Left hindlimb (tissue), 1 donor: Measurements from ENCODE around the gene WDR83.
"Not testable (repeated sequence)": the region's sequence is repeated elsewhere in the genome, so short reads cannot be mapped to it uniquely, and the experiment has no call there.

Source experiments
- DNase-seq: peaks from one replicate; pipeline ENCODE4 v3.0.0-alpha.2; 2018

Gene WDR83, protein sequence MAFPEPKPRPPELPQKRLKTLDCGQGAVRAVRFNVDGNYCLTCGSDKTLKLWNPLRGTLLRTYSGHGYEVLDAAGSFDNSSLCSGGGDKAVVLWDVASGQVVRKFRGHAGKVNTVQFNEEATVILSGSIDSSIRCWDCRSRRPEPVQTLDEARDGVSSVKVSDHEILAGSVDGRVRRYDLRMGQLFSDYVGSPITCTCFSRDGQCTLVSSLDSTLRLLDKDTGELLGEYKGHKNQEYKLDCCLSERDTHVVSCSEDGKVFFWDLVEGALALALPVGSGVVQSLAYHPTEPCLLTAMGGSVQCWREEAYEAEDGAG

DNA sequence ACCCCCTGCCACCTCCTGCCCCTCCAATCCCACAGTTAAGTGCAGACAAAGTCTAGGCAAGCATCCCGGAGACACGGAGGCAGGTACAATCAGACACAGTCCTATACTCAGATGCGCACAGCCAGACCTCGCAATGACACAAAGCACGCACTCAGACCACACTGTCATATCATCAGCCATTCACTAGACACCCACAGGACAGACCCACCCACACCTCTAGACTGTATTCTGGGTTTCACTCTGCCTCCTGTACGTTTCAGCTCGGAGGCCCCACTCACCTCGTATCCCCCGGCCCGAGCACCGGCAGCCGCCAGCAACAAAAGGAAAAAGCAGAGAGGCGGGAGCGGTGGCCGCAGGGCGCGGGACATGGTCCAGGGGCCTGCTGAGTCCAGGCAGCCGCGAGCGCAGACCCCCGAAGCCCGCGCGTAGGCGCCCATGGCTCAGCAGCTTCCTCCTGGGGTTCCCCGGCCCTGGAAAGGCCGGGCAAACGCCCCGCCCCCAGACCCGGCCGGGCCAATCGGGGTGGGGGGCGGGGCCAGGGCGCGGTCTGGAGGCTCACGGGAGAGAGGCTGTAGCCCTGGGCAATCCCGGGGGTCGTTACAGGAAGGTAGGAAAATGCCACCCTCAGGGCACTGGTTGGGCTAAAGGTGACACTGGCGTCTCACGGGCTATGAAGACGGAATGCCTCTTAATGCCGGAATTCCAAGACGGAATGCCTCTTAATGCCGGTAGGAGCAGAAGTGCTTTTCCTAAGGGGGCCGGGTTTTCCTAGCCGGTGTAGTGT, at the start of gene WDR83, which contains the start of gene MAN2B1:
Gene WDR83 (plus strand): TSS at position 543 of the 784 bp plus-strand sequence. CDS start 2,984 bp downstream, outside the sequence.
Gene MAN2B1 (minus strand): TSS at position 478 of the 784 bp plus-strand sequence. CDS start 41 bp downstream, at position 437.
- peak; percentile 84 for DNase-seq

- no peak for DNase-seq
Measured at GRCh38 chr19:12617646-12618045, 49.0 kb upstream of the WDR83 start.

DNA sequence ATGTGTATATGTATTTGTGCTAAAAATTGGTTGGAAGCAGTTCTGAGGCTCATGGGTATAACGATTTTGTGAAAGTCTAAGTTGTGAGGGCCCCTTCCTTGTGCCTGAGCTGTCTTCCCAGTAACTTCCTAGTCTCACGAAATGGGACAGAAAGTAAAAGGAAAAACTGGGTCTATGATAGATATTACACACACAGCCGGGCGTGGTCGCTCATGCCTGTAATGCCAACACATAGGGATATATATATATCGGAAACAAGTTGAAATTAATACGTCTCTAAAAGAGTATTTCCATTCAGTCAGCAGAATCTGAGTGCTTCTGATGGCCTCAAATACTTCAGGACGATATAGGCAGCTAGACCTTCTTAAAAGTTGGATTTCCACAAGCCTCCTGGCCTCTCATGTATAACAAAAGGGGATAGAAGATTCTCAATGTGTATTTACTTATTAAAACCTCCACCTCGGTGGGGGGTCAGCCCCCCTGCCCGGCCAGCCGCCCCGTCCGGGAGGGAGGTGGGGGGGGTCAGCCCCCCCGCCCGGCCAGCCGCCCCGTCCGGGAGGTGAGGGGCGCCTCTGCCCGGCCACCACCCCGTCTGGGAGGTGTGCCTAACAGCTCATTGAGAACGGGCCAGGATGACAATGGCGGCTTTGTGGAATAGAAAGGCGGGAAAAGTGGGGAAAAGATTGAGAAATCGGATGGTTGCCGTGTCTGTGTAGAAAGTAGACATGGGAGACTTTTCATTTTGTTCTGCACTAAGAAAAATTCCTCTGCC, 45.2 kb upstream of the WDR83 start:
- not testable (repeated sequence) for DNase-seq

- DNase-seq: no peak
Measured at GRCh38 chr19:12623361-12624031, 43.1 kb upstream of the WDR83 start.

GRCh38 chr19:12626958-12627357, 39.6 kb upstream of the WDR83 start:
- DNase-seq: no peak

DNA sequence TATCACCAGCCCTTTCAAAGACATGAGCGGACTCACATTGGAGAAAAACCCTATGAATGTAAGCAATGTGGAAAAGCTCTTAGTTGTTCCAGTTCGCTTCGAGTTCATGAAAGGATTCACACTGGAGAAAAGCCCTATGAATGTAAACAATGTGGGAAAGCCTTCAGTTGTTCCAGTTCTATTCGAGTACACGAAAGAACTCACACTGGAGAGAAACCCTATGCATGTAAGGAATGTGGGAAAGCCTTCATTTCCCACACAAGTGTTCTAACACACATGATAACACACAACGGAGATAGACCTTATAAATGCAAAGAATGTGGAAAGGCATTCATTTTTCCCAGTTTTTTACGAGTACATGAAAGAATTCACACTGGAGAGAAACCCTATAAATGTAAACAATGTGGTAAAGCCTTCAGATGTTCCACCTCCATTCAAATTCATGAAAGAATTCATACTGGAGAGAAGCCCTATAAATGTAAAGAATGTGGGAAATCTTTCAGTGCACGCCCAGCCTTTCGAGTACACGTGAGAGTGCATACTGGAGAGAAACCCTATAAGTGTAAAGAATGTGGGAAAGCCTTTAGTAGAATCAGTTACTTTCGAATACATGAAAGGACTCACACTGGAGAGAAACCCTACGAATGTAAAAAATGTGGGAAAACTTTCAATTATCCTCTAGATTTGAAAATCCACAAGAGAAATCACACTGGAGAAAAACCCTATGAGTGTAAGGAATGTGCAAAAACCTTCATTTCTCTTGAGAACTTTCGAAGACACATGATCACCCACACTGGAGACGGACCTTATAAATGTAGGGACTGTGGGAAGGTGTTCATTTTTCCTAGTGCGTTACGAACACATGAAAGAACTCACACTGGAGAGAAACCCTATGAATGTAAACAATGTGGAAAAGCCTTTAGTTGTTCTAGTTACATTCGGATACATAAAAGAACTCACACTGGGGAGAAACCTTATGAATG, 38.3 kb upstream of the WDR83 start:
- DNase-seq: no peak

DNA sequence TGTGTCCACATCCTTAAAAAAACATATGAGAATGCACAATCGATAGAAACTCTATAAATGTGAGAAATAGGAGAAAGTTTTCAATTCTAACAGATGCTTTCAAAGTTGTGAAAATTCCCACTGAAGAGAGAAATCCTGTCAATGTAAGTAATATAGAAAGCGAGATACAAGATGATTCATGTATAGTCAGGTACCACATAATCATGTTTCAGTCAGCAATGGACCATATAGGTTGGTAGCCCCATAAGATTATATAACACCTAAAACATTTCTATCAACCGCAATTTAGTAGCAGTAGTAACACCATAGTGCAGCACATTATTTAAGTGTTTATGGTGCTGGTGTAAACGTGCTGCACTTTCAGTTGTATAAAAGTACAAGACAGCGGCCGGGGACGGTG, 37.4 kb upstream of the WDR83 start:
- no peak for DNase-seq

- DNase-seq: no peak
Measured at GRCh38 chr19:12636631-12637030, 30.0 kb upstream of the WDR83 start.

GRCh38 chr19:12638611-12639182, 27.9 kb upstream of the WDR83 start:
- DNase-seq: no peak

DNA sequence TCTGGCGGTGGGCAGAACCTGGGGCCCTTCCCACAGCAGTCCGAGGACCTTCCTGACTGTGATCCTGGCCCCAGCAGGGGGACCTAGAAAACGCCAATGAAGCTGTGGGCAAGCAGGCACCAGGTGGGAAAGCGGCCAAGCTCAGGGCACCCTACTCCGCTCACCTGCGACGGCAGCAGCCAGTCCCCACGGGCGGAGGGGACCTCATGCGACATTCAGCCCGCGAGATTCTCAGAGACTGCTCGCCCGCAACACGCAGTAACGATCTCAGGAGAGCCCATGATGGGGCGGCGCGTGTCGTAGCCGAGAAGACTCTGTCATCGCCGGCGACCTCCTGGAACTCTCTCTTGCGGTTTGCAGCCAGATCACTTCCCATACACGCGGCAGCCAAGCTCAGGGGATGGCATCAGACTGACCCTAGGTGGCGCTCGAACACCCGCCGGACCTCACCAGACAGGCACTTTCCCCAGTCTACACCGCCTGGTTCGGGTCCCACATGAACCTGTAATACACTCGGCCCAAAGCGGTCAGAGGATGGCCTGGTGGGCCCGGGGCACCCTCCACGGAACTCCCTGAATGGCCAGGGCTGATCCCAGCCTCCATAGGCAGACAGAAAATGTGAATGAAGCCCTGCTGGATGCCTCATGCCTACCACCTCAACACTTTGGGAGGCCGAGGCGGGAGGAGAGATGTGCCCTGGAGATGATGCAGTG, 26.6 kb upstream of the WDR83 start:
- peak; percentile 79 for DNase-seq

DNA sequence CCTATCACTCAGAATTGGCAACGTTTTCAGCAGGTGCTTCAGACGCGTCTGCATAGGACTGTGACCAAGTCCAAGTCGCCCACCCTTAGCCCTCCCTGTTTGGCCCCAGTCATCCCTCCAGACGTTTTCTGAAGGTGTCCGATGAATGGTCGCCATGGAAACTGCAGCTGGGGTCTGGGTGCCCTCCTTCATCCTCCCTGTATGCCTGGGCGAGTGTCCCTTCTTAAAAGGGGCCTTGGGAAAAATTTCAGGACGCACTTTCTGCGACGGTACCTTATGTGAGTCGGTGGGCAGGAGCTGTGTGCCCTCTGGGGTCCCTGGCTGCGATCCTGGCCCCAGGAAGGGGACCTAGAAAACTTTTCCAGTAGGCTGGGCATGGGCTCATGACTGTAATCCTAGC, 25.2 kb upstream of the WDR83 start:
- DNase-seq: no peak

DNA sequence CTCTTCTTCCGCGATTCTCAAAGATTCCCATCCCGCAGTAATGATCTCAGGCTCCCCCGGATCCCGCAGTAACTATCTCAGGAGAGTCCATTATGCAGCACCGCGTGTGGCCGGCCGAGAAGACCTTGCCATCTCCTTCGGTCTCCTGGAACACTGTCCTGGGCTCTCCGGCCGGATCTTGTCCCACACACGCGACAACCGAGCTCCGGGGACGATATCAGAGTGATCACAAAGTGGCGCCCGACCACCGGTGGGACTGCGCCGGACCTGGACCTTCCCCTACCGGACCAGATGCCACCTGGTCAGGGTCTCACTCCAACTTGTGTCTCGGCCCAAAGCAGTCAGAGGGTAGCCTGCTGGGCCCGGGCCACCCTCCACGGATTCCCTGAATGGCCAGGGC, 24.1 kb upstream of the WDR83 start:
- DNase-seq: no peak

- not testable (repeated sequence) for DNase-seq
Measured at GRCh38 chr19:12643716-12644115, 22.9 kb upstream of the WDR83 start.

DNA sequence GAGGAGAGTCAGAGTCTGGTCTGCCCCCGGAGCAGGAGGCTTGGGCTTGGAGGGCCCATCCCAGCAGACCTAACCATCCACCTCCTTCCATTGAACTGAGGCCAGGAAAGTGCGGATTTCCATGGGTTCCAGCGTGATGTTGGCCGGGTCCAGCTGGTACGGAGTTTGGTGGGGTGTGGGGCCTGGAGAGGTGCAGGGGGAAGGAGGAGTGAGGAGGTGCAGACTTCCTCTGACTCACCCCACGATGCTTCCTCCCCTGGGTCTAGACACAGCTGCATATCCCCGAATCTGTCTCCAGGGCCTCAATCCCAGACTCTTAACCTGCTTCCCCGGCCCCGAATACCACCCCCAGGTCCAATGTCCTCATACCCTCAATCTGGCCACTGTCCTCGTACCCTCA, 20.1 kb upstream of the WDR83 start:
- no peak for DNase-seq

GRCh38 chr19:12647047-12647446, 19.6 kb upstream of the WDR83 start:
- no peak for DNase-seq

DNA sequence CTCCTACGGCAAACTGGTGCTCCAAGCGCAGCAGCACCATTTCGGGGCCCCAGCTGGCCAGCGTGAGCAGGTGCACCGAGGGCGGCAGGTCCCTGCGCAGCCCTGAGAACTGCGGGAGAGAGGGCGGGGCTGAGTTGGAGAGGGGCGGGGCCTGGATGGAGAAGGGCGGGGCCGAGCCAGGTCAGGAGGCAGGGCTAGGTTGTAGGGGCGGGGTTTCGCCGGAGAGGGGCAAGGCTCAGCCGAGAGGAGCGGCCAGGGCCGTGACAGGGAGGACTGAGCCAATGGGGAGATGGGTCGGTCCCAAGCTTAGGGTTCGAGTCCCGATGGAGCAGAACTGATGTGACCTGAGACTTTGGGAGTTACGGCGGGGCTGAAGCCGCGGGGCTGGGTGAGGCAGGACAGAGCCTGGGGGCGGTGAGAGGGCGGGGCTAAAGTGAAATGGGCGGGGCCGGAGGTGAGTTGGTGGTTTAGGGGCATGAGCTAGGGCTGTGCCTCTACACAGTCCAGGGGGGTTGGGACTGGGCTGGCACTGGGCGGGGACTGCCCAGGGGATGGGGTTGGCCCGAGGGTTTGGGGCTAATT, 19.0 kb upstream of the WDR83 start:
- DNase-seq: no peak

GRCh38 chr19:12648088-12648487, 18.5 kb upstream of the WDR83 start:
- DNase-seq: no peak

- no peak for DNase-seq
Measured at GRCh38 chr19:12649941-12650340, 16.7 kb upstream of the WDR83 start.

DNA sequence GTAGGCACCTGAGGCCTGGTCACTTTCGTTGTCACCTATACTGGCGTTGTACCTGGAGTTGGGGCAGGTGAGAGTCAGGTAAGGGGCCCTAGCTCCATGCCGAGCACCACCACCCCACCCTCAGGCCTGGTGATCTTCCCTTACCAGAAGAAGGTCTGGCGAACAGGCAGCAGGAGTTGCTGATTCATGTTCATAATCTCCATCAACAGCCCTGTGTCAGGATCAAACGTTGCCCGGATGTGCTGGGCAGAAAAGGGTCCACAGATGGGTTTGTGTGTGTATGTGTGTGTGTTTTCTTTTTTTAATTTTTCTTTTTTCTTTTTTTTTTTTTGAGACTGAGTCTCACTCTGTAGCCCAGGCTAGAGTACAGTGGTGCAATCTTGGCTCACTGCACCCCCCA, 14.4 kb upstream of the WDR83 start:
- no peak for DNase-seq

DNA sequence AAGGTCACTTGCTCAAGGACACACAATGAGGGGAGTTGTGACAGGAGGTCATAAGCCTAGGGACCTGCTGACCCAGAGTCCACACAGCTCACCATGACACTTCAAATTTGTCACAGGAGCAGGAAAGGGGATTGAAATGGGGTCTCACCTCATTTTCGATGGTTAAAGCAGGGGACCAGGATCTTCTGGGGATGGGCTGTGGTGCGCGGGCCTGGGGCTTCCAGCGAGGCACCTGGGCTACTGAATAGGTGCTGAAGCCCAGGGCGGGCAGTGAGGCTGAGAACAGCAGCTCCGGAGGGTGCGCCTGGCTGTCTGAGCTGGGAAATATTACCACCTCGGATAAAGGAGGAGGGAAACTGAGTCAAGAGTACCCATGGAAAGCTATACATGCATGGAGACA, 11.1 kb upstream of the WDR83 start:
- DNase-seq: no peak
